GM12873 (cell line): Measurements from ENCODE around the gene PIK3C2G.

ENCODE experiments used
- TF ChIP-seq, protein P1 (sequence below): IDR thresholded peaks from 2 replicates; pipeline ENCODE4 v1.5.1; 2012; ENCODE audit warnings: low read depth, mild to moderate bottlenecking, moderate library complexity, low read length, control low read depth; ENCODE audit not compliant: insufficient read depth; ENCODE audit errors: missing control alignments

PIK3C2G gene

GRCh38 chr12:18552829-18553228 lies 291.5 kb downstream of the PIK3C2G start:
- TF ChIP-seq, protein P1, sequence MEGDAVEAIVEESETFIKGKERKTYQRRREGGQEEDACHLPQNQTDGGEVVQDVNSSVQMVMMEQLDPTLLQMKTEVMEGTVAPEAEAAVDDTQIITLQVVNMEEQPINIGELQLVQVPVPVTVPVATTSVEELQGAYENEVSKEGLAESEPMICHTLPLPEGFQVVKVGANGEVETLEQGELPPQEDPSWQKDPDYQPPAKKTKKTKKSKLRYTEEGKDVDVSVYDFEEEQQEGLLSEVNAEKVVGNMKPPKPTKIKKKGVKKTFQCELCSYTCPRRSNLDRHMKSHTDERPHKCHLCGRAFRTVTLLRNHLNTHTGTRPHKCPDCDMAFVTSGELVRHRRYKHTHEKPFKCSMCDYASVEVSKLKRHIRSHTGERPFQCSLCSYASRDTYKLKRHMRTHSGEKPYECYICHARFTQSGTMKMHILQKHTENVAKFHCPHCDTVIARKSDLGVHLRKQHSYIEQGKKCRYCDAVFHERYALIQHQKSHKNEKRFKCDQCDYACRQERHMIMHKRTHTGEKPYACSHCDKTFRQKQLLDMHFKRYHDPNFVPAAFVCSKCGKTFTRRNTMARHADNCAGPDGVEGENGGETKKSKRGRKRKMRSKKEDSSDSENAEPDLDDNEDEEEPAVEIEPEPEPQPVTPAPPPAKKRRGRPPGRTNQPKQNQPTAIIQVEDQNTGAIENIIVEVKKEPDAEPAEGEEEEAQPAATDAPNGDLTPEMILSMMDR: no peak

DNA sequence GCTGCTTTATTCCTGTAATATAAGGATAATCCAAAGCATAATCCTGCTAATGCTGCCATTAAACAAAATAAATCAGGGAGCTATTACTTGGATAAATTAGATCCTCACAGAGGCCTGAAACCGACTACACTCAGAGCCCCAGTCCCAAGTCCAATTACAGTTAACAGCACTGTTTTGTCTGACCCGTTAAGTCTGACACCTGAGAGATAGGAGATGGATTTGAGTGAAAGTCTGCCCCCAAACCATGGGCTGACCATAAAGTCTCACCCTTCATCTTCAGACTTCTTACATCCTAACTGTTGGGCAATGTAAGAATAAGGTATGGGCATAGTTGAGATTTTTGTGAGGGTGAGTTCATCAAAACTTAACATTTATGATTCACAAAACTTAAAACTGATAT lies 294.8 kb downstream of the PIK3C2G start:
- TF ChIP-seq, protein P1: no peak

DNA sequence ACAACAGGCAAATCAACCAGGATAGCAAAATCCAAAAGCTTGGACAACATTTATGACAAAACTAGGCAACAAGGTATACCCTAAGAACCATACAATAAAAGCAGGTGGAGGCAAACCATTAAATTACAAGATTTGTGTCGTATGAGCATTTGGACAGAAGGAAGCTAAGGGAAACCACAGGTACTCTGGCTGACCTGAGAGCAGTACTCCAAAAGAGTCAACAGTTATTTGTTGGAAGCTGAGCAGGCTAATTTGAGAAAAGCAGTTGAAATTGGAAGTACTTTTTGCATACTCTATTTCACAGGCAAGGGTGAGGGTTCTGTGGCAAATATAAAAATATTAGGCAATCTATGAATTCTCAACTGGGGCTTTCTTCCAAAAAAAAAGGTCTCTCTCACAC lies 297.9 kb downstream of the PIK3C2G start:
- TF ChIP-seq, protein P1: no peak

DNA sequence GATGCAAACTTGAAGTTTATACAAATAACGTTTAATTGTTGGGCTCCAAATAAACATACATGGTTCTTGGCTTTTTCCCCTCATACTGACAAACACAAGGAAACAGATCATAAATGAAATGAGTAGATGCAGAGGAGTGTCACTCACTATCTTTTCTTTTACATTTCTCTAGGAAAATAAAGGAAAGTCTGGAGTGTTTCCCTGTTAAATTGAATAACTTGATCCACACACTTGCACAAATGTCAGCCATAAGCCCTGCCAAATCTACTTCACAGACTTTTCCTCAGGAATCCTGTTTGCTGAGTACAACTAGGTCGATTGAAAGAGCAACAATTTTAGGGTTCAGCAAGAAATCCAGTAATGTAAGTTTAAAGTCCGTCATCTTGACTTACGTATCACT lies 301.2 kb downstream of the PIK3C2G start:
- TF ChIP-seq, protein P1: no peak

DNA sequence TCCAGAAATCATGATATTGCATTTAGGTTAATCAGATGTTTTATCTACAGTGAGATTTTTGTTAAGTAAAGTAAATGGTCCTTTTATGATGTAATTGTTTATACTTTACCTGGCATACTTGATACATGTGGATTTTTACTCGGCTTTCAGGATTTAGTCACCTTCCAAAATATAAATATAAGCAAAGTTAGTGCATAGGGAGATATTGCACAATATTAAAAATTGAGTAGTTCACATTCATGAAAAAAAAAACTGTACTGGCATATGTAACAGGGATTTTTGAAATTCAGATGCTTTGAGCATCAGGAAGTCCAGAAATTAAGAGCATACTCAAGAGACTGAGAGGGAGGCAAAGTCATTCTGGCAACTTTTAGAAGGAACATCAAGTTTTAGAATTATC lies 303.0 kb downstream of the PIK3C2G start:
- TF ChIP-seq, protein P1: no peak

- TF ChIP-seq, protein P1: no peak
These were observed 306.5 kb downstream of the PIK3C2G start for GRCh38 chr12:18567787-18568186.

DNA sequence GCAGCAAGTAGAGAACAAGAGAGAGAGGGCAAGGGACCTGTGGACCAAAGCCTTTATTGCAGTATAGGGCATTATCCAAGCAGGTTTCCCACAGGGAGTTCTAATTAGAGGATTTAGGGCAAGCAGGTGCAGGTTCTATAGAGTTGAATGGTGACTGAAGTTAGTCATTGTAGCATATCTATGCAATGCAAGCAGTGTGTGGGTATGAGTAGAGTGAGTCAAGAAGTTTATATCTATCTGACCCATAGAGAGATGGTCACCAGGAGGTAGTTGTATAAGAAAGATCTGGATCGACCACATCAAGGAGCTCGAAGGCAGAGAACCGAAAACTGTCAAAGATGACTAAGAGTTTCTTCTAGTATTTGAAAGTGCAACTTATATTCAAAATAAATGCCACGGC lies 309.2 kb downstream of the PIK3C2G start:
- TF ChIP-seq, protein P1: no peak
